Activated CD4-positive, alpha-beta memory T cell treated with anti-CD3 and anti-CD28 coated beads for 36 hours (primary cell): ENCODE measurements around the gene SNAPC3. TPM values are rescaled to one million over a fixed set of nuclear protein-coding genes. Genes with fewer than 3 reads are reported as not detected.
A peak's percentile ranks its signal among the peaks of the same experiment; 100 is the strongest.

Experiments
- CTCF ChIA-PET: fragments of 350-600 bp; sonication (Branson Sonifier 250); formaldehyde crosslinking; loops from one replicate; lab custom pipeline; 2021; ENCODE audit warnings: antibody characterized with exemption, inconsistent platforms; lab: Charles Lee
- POLR2A ChIA-PET: fragments of 350-600 bp; sonication (Branson Sonifier 250); formaldehyde crosslinking; loops from one replicate; lab custom pipeline; 2021; ENCODE audit warnings: antibody characterized with exemption; lab: Charles Lee
- DNase-seq: peaks from one replicate; pipeline ENCODE4 v3.0.0-alpha.2; 2020
- H3K27ac Mint-ChIP-seq: one replicate; pipeline ENCODE4 v1.8.0; 2021; ENCODE audit warnings: mixed read lengths
- H3K27me3 Mint-ChIP-seq: one replicate; pipeline ENCODE4 v1.8.0; 2021; ENCODE audit warnings: mixed read lengths
- H3K36me3 Mint-ChIP-seq: one replicate; pipeline ENCODE4 v1.8.0; 2021; ENCODE audit warnings: mixed read lengths
- H3K4me1 Mint-ChIP-seq: one replicate; pipeline ENCODE4 v1.8.0; 2021; ENCODE audit warnings: low read depth, mixed read lengths
- H3K4me3 Mint-ChIP-seq: one replicate; pipeline ENCODE4 v1.8.0; 2021; ENCODE audit warnings: mild to moderate bottlenecking, mixed read lengths
- H3K9me3 Mint-ChIP-seq: one replicate; pipeline ENCODE4 v1.8.0; 2021; ENCODE audit warnings: mixed read lengths
- intact Hi-C: fragments of 100-400 bp; cut with micrococcal nuclease; formaldehyde crosslinking; loops from one replicate; pipeline ENCODE4 v1.15.1; 2023
- total RNA-seq, 2 experiments: library from RNA; stranded (reverse); gene quantifications; one replicate each; pipeline ENCODE4 v1.2.3, GENCODE V29; 2021

Gene SNAPC3
- total RNA-seq, 2 experiments from 2014 or later = 31.2 to 35.1 TPM

DNA sequence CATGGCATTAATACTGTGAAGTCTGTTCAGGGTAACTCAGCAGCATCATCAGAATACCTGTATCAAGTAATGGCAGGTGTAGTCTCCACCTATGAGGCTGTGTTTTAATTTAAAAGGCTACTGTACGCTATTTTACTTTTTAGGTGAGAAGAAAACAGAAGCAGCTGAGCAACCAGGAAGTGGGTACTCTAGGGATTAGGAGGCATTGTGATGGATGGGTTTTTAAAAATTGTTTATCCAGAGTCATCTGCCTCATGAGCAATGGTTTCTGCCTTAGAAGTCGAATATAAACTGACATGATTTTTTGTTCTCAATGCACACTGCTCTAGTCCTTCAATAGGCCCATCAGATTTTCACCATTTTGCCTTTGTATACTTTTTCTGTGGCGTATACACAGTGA lies 45.5 kb downstream of the SNAPC3 start:
- Mint-ChIP-seq H3K27ac (no peak overlapping the region), H3K27me3 (no peaks in the 10 kb centered on the region), H3K9me3 (no peaks in the 10 kb centered on the region), H3K4me1 (peaks cover 12% of the 10 kb centered on the region), H3K36me3 (peaks cover 38% of the 10 kb centered on the region), H3K4me3 (no peak overlapping the region)
- DNase-seq = no peak
- intact Hi-C loops = no loop called here
- ChIA-PET CTCF (interaction anchor here (1.3 kb wide), 1 partner anchor 65 kb away, joined by 4 read pairs; no protein-coding TSS in a partner anchor), POLR2A (no interaction called here)

DNA sequence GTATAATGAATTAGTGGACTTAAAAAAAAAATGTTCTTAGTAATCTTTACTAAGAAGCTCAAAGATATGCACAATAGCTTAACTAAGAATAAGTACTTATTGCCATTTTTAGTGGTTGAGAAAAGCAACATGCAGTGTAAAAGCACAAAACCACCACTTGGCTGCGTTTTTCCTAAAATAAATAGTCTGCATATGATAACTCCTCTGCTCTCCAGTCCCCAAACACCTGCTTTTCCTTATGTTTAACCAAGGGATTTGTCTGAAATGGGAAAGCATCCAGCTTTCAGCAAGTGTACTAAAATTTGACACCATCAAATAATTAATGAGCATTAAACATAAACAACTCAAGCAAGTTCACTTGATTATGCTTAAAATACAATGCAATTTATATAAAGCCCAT lies 46.7 kb downstream of the SNAPC3 start:
- Mint-ChIP-seq H3K9me3 (no peaks in the 10 kb centered on the region), H3K4me1 (peaks cover 17% of the 10 kb centered on the region), H3K4me3 (no peak overlapping the region), H3K36me3 (peaks cover 39% of the 10 kb centered on the region), H3K27ac (no peak overlapping the region), H3K27me3 (no peaks in the 10 kb centered on the region)
- no peak for DNase-seq
- ChIA-PET POLR2A (no interaction called here), CTCF (interaction anchor here (0.8 to 1.2 kb wide), 3 partner anchors 14 to 64 kb away, joined by 3 to 5 read pairs (median 5); no protein-coding TSS in a partner anchor)
- intact Hi-C loops = no loop called here

- peaks cover 39% of the 10 kb centered on the region for H3K36me3 Mint-ChIP-seq
- no peaks in the 10 kb centered on the region for H3K9me3 Mint-ChIP-seq
- peak overlapping the region; percentile 52 for H3K27ac Mint-ChIP-seq
- H3K4me1 Mint-ChIP-seq = peaks cover 17% of the 10 kb centered on the region
- ChIA-PET CTCF (interaction anchor here (0.8 to 1.2 kb wide), 3 partner anchors 14 to 63 kb away, joined by 3 to 5 read pairs (median 5); no protein-coding TSS in a partner anchor), POLR2A (no interaction called here)
- DNase-seq = no peak
- no peak overlapping the region for H3K4me3 Mint-ChIP-seq
- no peaks in the 10 kb centered on the region for H3K27me3 Mint-ChIP-seq
- intact Hi-C loops = no loop called here
Measured at GRCh38 chr9:15469862-15470261, 47.2 kb downstream of the SNAPC3 start.

- H3K27ac Mint-ChIP-seq = peak overlapping the region; percentile 33
- H3K4me3 Mint-ChIP-seq = no peak overlapping the region
- no peaks in the 10 kb centered on the region for H3K9me3 Mint-ChIP-seq
- peaks cover 27% of the 10 kb centered on the region for H3K36me3 Mint-ChIP-seq
- no peaks in the 10 kb centered on the region for H3K27me3 Mint-ChIP-seq
- ChIA-PET POLR2A (no interaction called here), CTCF (no interaction called here)
- no peak for DNase-seq
- intact Hi-C loops = no loop called here
- peaks cover 24% of the 10 kb centered on the region for H3K4me1 Mint-ChIP-seq
Measured at GRCh38 chr9:15475923-15476536, 53.4 kb downstream of the SNAPC3 start.

GRCh38 chr9:15480028-15480427 lies 57.4 kb downstream of the SNAPC3 start:
- ChIA-PET POLR2A (no interaction called here), CTCF (no interaction called here)
- Mint-ChIP-seq H3K27ac (no peak overlapping the region), H3K4me3 (no peak overlapping the region), H3K4me1 (peaks cover 26% of the 10 kb centered on the region), H3K27me3 (no peaks in the 10 kb centered on the region), H3K36me3 (peaks cover 27% of the 10 kb centered on the region), H3K9me3 (no peaks in the 10 kb centered on the region)
- intact Hi-C loops = loop anchor here (5.0 to 10.0 kb wide), 2 partner anchors 72 to 125 kb away; partner anchors contain the start of gene CCDC171
- no peak for DNase-seq

- ChIA-PET POLR2A (interaction anchor here (1.0 to 1.1 kb wide), 2 partner anchors 24 to 29 kb away, joined by 3 read pairs; partner anchors contain the start of gene PSIP1), CTCF (no interaction called here)
- Mint-ChIP-seq H3K4me1 (peaks cover 32% of the 10 kb centered on the region), H3K36me3 (peaks cover 28% of the 10 kb centered on the region), H3K27ac (peak overlapping the region; percentile 7), H3K4me3 (no peak overlapping the region), H3K27me3 (no peaks in the 10 kb centered on the region), H3K9me3 (no peaks in the 10 kb centered on the region)
- intact Hi-C loops = loop anchor here (5.0 to 10.0 kb wide), 2 partner anchors 70 to 123 kb away; partner anchors contain the start of gene CCDC171
- no peak for DNase-seq
Measured at GRCh38 chr9:15482146-15482545, 59.5 kb downstream of the SNAPC3 start.

GRCh38 chr9:15484802-15485201 lies 62.1 kb downstream of the SNAPC3 start:
- no peak for DNase-seq
- H3K36me3 Mint-ChIP-seq = peaks cover 31% of the 10 kb centered on the region
- H3K27ac Mint-ChIP-seq = no peak overlapping the region
- no peaks in the 10 kb centered on the region for H3K27me3 Mint-ChIP-seq
- intact Hi-C loops = loop anchor here (5.0 to 10.0 kb wide), 2 partner anchors 67 to 120 kb away; partner anchors contain the start of gene CCDC171
- peaks cover 36% of the 10 kb centered on the region for H3K4me1 Mint-ChIP-seq
- CTCF ChIA-PET = interaction anchor here (0.7 to 1.4 kb wide), 3 partner anchors 48 to 275 kb away, joined by 3 read pairs; partner anchors contain the start of gene CCDC171
- POLR2A ChIA-PET = no interaction called here
- H3K4me3 Mint-ChIP-seq = no peak overlapping the region
- no peaks in the 10 kb centered on the region for H3K9me3 Mint-ChIP-seq

GRCh38 chr9:15485836-15486666 lies 63.4 kb downstream of the SNAPC3 start:
- POLR2A ChIA-PET = no interaction called here
- no peak overlapping the region for H3K4me3 Mint-ChIP-seq
- peaks cover 37% of the 10 kb centered on the region for H3K4me1 Mint-ChIP-seq

GRCh38 chr9:15491950-15492349 lies 69.3 kb downstream of the SNAPC3 start:
- intact Hi-C loops = no loop called here
- no peak for DNase-seq
- ChIA-PET POLR2A (no interaction called here), CTCF (no interaction called here)
- Mint-ChIP-seq H3K4me1 (peaks cover 46% of the 10 kb centered on the region), H3K27ac (peak overlapping the region; percentile 49), H3K27me3 (no peaks in the 10 kb centered on the region), H3K4me3 (no peak overlapping the region), H3K9me3 (peaks cover 10% of the 10 kb centered on the region), H3K36me3 (peaks cover 40% of the 10 kb centered on the region)

More at GRCh38 chr9:15485836-15486666, 63.4 kb downstream of the SNAPC3 start:
- Mint-ChIP-seq H3K9me3 (no peaks in the 10 kb centered on the region), H3K27ac (peak overlapping the region; percentile 49), H3K27me3 (no peaks in the 10 kb centered on the region), H3K36me3 (peaks cover 34% of the 10 kb centered on the region)
- intact Hi-C loops = loop anchor here (2.0 to 10.0 kb wide), 3 partner anchors 25 to 119 kb away; partner anchors contain the start of gene PSIP1
- CTCF ChIA-PET = interaction anchor here (0.6 to 1.0 kb wide), 2 partner anchors 14 to 24 kb away, joined by 3 read pairs; no protein-coding TSS in a partner anchor
- DNase-seq = no peak

- H3K27ac Mint-ChIP-seq = peak overlapping the region; percentile 64
- no peaks in the 10 kb centered on the region for H3K27me3 Mint-ChIP-seq
- CTCF ChIA-PET = no interaction called here
- H3K36me3 Mint-ChIP-seq = peaks cover 38% of the 10 kb centered on the region
- POLR2A ChIA-PET = no interaction called here
- DNase-seq = no peak
- H3K9me3 Mint-ChIP-seq = peaks cover 10% of the 10 kb centered on the region
- intact Hi-C loops = no loop called here
- H3K4me1 Mint-ChIP-seq = peaks cover 48% of the 10 kb centered on the region
- no peak overlapping the region for H3K4me3 Mint-ChIP-seq
Measured at GRCh38 chr9:15492485-15493150, 69.9 kb downstream of the SNAPC3 start.

DNA sequence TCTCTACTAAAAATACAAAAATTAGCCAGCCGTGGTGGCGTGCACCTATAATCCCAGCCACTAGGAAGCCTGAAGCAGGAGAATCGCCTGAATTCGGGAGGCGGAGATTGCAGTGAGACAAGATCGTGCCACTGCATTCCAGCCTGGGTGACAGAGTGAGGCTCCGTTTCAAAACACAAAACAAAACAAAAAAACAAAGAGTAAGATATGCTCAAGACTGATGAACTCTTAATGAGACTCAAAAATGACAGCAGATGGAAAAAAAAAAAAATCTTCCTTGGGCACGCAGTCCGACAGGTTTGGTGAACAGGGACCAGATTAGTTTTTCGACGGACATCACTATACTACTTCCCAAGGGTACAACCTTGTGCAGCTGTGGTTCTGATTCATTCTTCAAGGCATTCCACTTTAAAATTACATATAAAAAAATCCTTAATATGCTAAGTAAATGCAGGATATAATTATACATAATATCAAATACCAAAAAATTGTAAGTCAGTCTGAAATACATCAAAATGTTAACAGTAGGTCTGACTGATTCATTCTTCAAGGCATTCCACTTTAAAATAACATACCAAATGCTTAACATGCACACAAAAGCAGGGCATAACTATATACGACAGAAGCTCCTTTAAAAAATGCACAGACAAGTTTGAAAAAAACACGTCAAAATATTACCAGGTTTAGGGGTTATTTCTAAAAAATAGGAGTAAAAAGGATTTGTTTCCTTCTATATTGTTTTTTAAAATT lies 75.7 kb downstream of the SNAPC3 start:
- intact Hi-C loops = no loop called here
- H3K4me1 Mint-ChIP-seq = peaks cover 57% of the 10 kb centered on the region
- peaks cover 28% of the 10 kb centered on the region for H3K36me3 Mint-ChIP-seq
- ChIA-PET POLR2A (no interaction called here), CTCF (no interaction called here)
- peaks cover 1% of the 10 kb centered on the region for H3K9me3 Mint-ChIP-seq
- H3K27ac Mint-ChIP-seq = no peak overlapping the region
- no peak overlapping the region for H3K4me3 Mint-ChIP-seq
- no peak for DNase-seq
- H3K27me3 Mint-ChIP-seq = no peaks in the 10 kb centered on the region
